22Rv1 (cell line): ENCODE results near the gene SLC23A2.

Experiments
- H3K27ac ChIP-seq: fragments of 450-650 bp; 2 replicates; pipeline ENCODE4 v1.5.1; 2017
- CTCF ChIP-seq: fragments of 450-650 bp; IDR thresholded peaks from 2 replicates; pipeline ENCODE4 v1.5.1; 2017; ENCODE audit warnings: mild to moderate bottlenecking
- ZFX ChIP-seq: fragments of 450-650 bp; IDR thresholded peaks from 2 replicates; pipeline ENCODE4 v1.6.1; 2017; ENCODE audit warnings: antibody characterized with exemption, borderline replicate concordance

SLC23A2 gene

GRCh38 chr20:4830259-4830658 lies 171.1 kb downstream of the SLC23A2 start:
- TF ChIP-seq CTCF (no peak), ZFX (no peak)
- no peak overlapping the region for H3K27ac ChIP-seq

DNA sequence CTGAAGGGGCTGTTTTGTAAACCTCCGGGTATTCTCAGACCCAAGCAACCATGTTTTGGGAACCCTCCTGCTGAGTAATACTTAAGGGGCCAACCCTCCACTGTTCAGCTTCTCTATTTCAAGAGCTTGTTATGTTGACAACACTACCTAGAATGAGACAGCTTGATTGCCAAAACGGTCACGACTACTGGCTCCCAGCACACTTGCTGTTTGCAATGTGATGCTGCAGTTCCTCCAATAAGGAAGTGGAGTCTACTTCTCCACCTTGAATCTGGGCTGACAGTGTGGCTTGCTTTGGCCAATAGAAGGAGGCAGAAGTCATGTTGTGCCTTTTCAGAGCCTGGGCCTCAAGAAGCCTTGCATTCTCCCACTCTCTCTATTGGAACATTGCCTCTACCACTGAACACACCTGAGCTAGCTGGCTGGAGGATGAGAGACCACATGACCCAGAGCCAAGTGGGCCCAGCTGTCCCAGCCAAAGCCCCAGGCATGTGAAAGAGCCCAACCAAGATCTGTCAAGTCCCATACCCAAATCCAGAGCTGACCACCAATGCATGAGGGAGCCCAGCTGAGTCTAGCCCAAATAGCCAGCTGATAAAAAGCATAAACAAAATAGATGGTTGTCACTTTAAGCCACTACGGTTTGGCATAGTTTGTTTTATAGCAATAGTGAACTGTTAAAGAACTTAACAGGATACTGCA lies 171.6 kb downstream of the SLC23A2 start:
- TF ChIP-seq ZFX = no peak
- TF ChIP-seq CTCF = no peak
- no peak overlapping the region for H3K27ac ChIP-seq

DNA sequence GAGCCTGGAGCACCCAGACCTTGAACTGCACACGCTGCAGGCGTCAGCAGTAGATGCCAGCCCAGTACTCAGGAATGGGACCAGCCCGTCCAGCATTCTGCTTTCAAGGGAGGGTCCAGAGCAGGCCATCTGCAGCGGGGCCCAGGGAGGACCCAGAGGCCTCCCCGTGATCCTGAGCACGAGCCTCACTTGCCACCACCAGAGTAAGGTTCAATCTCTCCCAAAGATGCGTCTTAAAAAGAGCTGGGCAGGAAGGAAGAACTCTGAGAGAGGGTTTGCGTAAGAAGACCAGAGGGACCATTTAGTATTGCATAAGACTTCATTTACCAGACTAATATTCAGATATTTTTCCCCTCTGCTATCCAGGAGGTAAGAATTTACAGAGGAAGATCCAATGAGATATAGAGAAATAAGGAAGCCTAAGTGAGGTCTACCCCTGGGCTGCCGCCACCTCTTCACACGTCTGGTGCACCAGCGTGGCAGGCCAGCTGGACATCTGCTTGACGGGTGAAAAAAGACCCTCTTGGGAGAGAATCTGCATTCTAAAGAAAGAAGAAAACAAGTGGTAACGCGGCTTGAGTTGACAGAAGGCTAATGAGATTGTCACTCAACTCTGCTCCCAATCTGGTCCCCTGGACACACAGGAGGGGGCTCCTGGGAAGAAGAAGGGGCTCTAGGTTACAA lies 172.3 kb downstream of the SLC23A2 start:
- no peak for TF ChIP-seq ZFX
- no peak for TF ChIP-seq CTCF
- H3K27ac ChIP-seq = no peak overlapping the region

GRCh38 chr20:4821590-4821989 lies 179.7 kb downstream of the SLC23A2 start:
- H3K27ac ChIP-seq = no peak overlapping the region
- TF ChIP-seq ZFX = no peak
- TF ChIP-seq CTCF = no peak

DNA sequence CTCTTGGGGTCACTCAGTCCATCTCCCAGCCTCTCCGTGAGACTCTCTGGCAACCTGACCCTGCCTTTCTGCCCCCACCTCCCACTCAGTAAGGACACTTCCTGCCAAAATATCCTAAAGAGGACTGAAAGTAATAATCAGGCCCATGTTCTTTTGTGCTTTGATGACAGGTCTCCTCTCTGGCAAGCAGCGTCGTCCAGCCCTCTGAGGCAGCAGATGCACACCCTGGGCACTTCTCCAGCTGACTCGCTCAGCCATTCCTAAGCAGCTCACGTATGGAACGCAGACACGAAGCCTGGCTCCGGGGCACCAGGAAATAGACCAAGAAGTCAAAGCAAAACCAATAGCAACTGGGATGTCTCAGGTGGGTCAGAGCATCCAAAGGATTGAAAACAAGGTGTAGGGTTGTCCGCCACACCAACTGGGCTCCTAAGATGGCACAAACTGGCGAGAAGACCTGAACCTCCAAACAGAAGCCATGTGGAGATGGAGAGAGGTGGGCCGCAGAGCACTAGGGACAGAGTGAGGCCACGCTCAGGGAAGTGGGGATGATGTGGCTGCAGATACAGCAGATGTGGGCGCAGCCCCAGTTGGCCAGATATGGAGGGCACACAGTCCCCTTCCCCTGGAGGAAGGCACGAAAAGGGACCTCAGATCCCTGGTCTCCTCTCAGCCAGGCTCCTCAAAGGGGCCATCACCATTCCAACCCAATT lies 180.3 kb downstream of the SLC23A2 start:
- TF ChIP-seq CTCF = no peak
- TF ChIP-seq ZFX = no peak
- H3K27ac ChIP-seq = no peak overlapping the region

GRCh38 chr20:4819901-4820300 lies 181.4 kb downstream of the SLC23A2 start:
- no peak overlapping the region for H3K27ac ChIP-seq

More at GRCh38 chr20:4819901-4820300, 181.4 kb downstream of the SLC23A2 start:
- TF ChIP-seq ZFX (no peak), CTCF (no peak)
